ENCODE data around the gene ZNF740.

DNA sequence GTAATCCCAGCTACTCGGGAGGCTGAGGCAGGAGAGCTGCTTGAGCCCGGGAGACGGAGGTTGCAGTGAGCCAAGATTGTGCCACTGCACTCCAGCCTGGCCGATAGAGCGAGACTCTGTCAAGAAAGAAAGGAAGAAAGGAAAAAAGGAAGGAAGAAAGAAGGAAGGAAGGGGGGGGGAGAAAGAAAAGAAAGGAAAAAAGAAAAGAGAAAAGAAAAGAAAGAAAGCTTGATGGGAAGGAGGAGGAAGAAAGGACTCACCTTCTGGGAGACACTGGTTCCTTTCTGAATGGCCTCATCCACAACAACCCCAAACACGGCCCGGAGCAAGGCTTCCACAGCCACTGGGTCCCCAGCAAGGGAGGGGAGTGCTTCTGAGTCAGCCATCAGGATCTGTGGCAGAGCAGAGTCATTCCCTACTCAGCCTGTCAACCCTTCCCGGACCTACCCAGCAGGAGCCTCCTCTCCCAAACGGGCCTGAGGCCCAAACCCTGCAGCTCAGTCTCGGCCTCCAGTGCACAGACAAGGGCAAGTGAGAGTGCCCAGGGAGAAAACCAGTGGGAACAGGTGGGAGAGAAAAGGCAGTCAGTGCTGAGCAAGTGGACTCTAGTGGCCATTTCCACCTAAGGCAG is 7.3 kb upstream of the ZNF740 start:
- TF ChIP-seq, protein P1, sequence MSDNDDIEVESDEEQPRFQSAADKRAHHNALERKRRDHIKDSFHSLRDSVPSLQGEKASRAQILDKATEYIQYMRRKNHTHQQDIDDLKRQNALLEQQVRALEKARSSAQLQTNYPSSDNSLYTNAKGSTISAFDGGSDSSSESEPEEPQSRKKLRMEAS (IDR thresholded peaks at IDR 0.05), result no peak
- no peak for TF ChIP-seq EZH2 (IDR thresholded peaks at IDR 0.05; ENCODE audit: low read depth, low read length, severe bottlenecking)
- no peak for TF ChIP-seq RAD21 (IDR thresholded peaks at IDR 0.05 in 1 of 2, conservative IDR thresholded peaks at IDR 0.05 in 1 of 2; ENCODE audit: low read depth in 2 of 2, low read length in 2 of 2)
- TF ChIP-seq, protein P2, sequence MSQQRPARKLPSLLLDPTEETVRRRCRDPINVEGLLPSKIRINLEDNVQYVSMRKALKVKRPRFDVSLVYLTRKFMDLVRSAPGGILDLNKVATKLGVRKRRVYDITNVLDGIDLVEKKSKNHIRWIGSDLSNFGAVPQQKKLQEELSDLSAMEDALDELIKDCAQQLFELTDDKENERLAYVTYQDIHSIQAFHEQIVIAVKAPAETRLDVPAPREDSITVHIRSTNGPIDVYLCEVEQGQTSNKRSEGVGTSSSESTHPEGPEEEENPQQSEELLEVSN (IDR thresholded peaks at IDR 0.05), result no peak
- no peak for TF ChIP-seq POLR2AphosphoS5 (IDR thresholded peaks at IDR 0.05; ENCODE audit: low read depth, low read length)
- no peak for TF ChIP-seq ZNF274 (IDR thresholded peaks at IDR 0.05; ENCODE audit: borderline replicate concordance, extremely low read depth, low read length)
- no peak for TF ChIP-seq POLR2A (IDR thresholded peaks at IDR 0.05; ENCODE audit: control extremely low read depth in 1 of 2, low read depth in 2 of 2, low read length in 2 of 2)
